Neuronal stem cell (in vitro differentiated cells): ENCODE measurements around the gene CARS2.

ENCODE experiments used
- DNase-seq: peaks from one replicate; pipeline ENCODE4 v3.0.0-alpha.2; 2013; ENCODE audit warnings: low spot score
- H2AFZ ChIP-seq: one replicate; pipeline ENCODE4 v1.6.1; 2013; ENCODE audit warnings: mild to moderate bottlenecking, low read length, inconsistent platforms
- H2AK5ac ChIP-seq: 2 replicates; pipeline ENCODE4 v1.6.1; 2013; ENCODE audit warnings: low read depth, mild to moderate bottlenecking, inconsistent platforms, low read length, moderate library complexity, mixed read lengths
- H2BK120ac ChIP-seq: 2 replicates; pipeline ENCODE4 v1.6.1; 2013; ENCODE audit warnings: low read depth, mild to moderate bottlenecking, inconsistent platforms, low read length, moderate library complexity, mixed read lengths
- H2BK12ac ChIP-seq: one replicate; pipeline ENCODE4 v1.6.1; 2013; ENCODE audit warnings: low read length, inconsistent platforms
- H2BK15ac ChIP-seq: 2 replicates; pipeline ENCODE4 v1.6.1; 2013; ENCODE audit warnings: mild to moderate bottlenecking, low read length, inconsistent platforms, mixed read lengths
- H2BK5ac ChIP-seq: one replicate; pipeline ENCODE4 v1.6.1; 2013; ENCODE audit warnings: inconsistent platforms, mild to moderate bottlenecking, low read length, moderate library complexity
- H3K14ac ChIP-seq: one replicate; pipeline ENCODE4 v1.6.1; 2013; ENCODE audit warnings: low read length, inconsistent platforms
- H3K18ac ChIP-seq: 2 replicates; pipeline ENCODE4 v1.6.1; 2013; ENCODE audit warnings: low read length, inconsistent platforms
- H3K23ac ChIP-seq: 2 replicates; pipeline ENCODE4 v1.6.1; 2013; ENCODE audit warnings: low read depth, mild to moderate bottlenecking, mixed read lengths, low read length, inconsistent platforms; ENCODE audit not compliant: poor library complexity
- H3K27ac ChIP-seq: replicated peaks from 3 replicates; pipeline ENCODE4 v1.5.1; 2013; ENCODE audit warnings: low read length, inconsistent platforms
- H3K27me3 ChIP-seq, 3 experiments: 2 replicates each; pipeline ENCODE4 v1.6.1; 2013; ENCODE audit warnings: low read length in 3 of 3, mild to moderate bottlenecking in 2 of 3, inconsistent platforms in 1 of 3, low read depth in 1 of 3, mixed read lengths in 1 of 3, moderate library complexity in 1 of 3; ENCODE audit not compliant: control insufficient read depth in 3 of 3, insufficient read depth in 3 of 3
- H3K36me3 ChIP-seq, 2 donors: replicated peaks in 1 of 2; 2 replicates each; pipeline ENCODE4 v1.6.1; 2013; ENCODE audit warnings: low read length in 2 of 2; ENCODE audit not compliant: control insufficient read depth in 2 of 2, insufficient read depth in 2 of 2
- H3K4ac ChIP-seq: 2 replicates; pipeline ENCODE4 v1.6.1; 2013; ENCODE audit warnings: inconsistent platforms, mild to moderate bottlenecking, low read length, moderate library complexity
- H3K4me1 ChIP-seq, 2 donors: 1 replicate in 1 of 2; 2 replicates in 1 of 2; pipeline ENCODE4 v1.6.1; 2013; ENCODE audit warnings: low read length in 2 of 2, low read depth in 1 of 2; ENCODE audit not compliant: control insufficient read depth in 2 of 2, insufficient read depth in 1 of 2
- H3K4me2 ChIP-seq: one replicate; pipeline ENCODE4 v1.6.1; 2013; ENCODE audit warnings: mild to moderate bottlenecking, low read length, inconsistent platforms; ENCODE audit not compliant: insufficient read depth, poor library complexity, severe bottlenecking
- H3K4me3 ChIP-seq, 2 donors: 2 replicates each; pipeline ENCODE4 v1.5.1; 2013; ENCODE audit warnings: low read length in 2 of 2, mild to moderate bottlenecking in 2 of 2, inconsistent platforms in 1 of 2, moderate library complexity in 1 of 2
- H3K79me1 ChIP-seq: one replicate; pipeline ENCODE4 v1.6.1; 2013; ENCODE audit warnings: low read depth, mild to moderate bottlenecking, inconsistent platforms, low read length, moderate library complexity
- H3K9ac ChIP-seq: one replicate; pipeline ENCODE4 v1.6.1; 2013; ENCODE audit warnings: mild to moderate bottlenecking, low read depth, low read length, inconsistent platforms; ENCODE audit not compliant: poor library complexity
- H3K9me3 ChIP-seq, 2 donors: replicated peaks in 1 of 2; 2 replicates each; pipeline versions ENCODE3 to v1.6.1; 2013; ENCODE audit warnings: low read length in 2 of 2, mild to moderate bottlenecking in 2 of 2, inconsistent platforms in 1 of 2, low read depth in 1 of 2, mixed read lengths in 1 of 2, moderate library complexity in 1 of 2; ENCODE audit not compliant: control insufficient read depth in 2 of 2, insufficient read depth in 1 of 2
- H4K8ac ChIP-seq: one replicate; pipeline ENCODE4 v1.6.1; 2013; ENCODE audit warnings: low read depth, mild to moderate bottlenecking, inconsistent platforms, low read length, moderate library complexity
- H4K91ac ChIP-seq: one replicate; pipeline ENCODE4 v1.6.1; 2013; ENCODE audit warnings: low read length, low read depth, mild to moderate bottlenecking, inconsistent platforms; ENCODE audit not compliant: poor library complexity
- WGBS, 2 donors: extraction: QIAGEN DNeasy Blood & Tissue Kit; methylation state at CpG; one replicate each; pipeline ENCODE4 v1.1.7; 2013; ENCODE audit warnings: missing lambda C conversion rate in 2 of 2, mixed read lengths in 1 of 2; ENCODE audit not compliant: insufficient read length in 2 of 2, insufficient replicate concordance in 1 of 2; ENCODE audit errors: extremely low coverage in 2 of 2; 5-methylcytosine and 5-hydroxymethylcytosine counted together

Gene CARS2

DNA sequence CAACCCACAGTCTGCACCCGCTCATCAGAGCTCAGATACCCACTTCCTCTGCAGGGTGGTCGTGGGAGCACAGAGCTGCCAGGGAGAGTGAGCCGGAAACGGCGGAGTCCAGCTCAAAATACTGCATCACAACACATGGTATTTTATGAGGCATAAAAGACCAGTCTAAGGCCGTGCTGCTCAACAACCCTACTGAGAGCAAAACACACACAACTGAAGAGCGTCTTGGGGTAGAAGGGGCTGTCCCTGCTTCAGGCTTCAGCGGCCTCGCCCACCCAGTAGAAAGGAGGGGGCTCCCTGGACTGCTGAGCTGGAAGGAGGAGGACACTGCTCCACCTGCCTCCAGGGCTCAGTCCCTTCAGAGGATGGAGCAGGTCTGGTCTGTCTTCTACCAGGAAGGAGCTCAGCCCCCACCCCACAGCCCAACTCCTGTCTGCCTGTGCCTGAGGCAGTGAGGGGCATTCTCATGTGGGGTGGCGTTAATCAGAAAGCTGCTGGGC is 53.6 kb downstream of the CARS2 start:
- Histone ChIP-seq H2BK15ac (no peak overlapping the region), H2AFZ (no peak overlapping the region), H3K9ac (no peak overlapping the region), H4K91ac (no peak overlapping the region), H2BK12ac (no peak overlapping the region), H3K18ac (peak overlapping the region; percentile 41), H3K14ac (no peak overlapping the region), H2BK120ac (no peak overlapping the region), H3K4ac (no peak overlapping the region), H3K27me3 (peaks cover 0 to 2% (median 0%) of the 10 kb centered on the region in 3 experiments), H3K23ac (peak overlapping the region; percentile 47), H3K9me3 (peaks cover 0 to 2% of the 10 kb centered on the region in 2 donors), H3K79me1 (peaks cover 2% of the 10 kb centered on the region), H3K4me1 (peaks cover 0 to 14% of the 10 kb centered on the region in 2 donors), H3K4me2 (no peak overlapping the region), H3K27ac (no peak overlapping the region), H4K8ac (no peak overlapping the region), H2AK5ac (peak overlapping the region; percentile 26), H2BK5ac (no peak overlapping the region), H3K4me3 (no peak overlapping the region), H3K36me3 (peaks cover 7 to 77% of the 10 kb centered on the region in 2 donors)
- no peak for DNase-seq
- WGBS, 2 donors: no CpG with 5 or more reads among the region's 10 CpGs

DNA sequence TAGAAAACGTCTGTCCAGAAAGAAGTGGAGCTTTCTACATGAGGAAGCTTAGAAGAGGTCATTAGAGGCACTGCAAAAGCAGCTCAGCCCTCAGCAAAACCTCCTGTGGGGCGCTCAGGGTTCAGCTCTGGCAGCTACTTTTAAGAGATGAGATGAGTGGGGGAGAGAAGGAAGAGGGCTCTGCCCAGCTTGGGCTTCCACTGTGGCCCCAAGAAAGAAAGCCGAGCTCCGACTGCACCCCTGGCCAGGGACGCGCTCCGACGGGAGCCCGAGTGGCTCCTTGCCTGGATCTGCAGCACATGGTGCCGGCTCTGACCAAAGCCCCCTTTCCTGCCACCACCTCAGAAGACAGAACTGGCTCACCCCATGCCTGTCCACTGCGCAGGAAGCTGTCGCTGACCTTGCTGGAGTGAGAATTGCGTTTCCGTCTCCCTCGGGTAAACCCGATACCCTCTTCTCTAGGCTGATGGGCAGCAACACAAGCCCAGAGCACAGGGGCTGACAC is 54.1 kb downstream of the CARS2 start:
- no peak overlapping the region for H3K4me3 ChIP-seq
- H2AK5ac ChIP-seq: no peak overlapping the region
- no peak for DNase-seq
- H2BK5ac ChIP-seq: no peak overlapping the region
- no peak overlapping the region for H3K27ac ChIP-seq
- no peak overlapping the region for H2BK12ac ChIP-seq
- H2AFZ ChIP-seq: no peak overlapping the region
- peaks cover 7 to 78% of the 10 kb centered on the region in 2 donors for H3K36me3 ChIP-seq
- no CpG with 5 or more reads among the region's 16 CpGs for WGBS, 2 donors
- H3K4me2 ChIP-seq: no peak overlapping the region
- no peaks in the 10 kb centered on the region for H3K9me3 ChIP-seq
- peak overlapping the region; percentile 67 for H3K18ac ChIP-seq
- no peak overlapping the region for H3K9ac ChIP-seq
- H2BK15ac ChIP-seq: no peak overlapping the region
- no peak overlapping the region for H3K14ac ChIP-seq
- H4K8ac ChIP-seq: no peak overlapping the region
- H4K91ac ChIP-seq: no peak overlapping the region
- peaks cover 2% of the 10 kb centered on the region for H3K79me1 ChIP-seq
- H3K23ac ChIP-seq: no peak overlapping the region
- H3K27me3 ChIP-seq: peaks cover 0 to 2% (median 0%) of the 10 kb centered on the region in 3 experiments
- peaks cover 0 to 14% of the 10 kb centered on the region in 2 donors for H3K4me1 ChIP-seq
- H3K4ac ChIP-seq: no peak overlapping the region
- no peak overlapping the region for H2BK120ac ChIP-seq

DNA sequence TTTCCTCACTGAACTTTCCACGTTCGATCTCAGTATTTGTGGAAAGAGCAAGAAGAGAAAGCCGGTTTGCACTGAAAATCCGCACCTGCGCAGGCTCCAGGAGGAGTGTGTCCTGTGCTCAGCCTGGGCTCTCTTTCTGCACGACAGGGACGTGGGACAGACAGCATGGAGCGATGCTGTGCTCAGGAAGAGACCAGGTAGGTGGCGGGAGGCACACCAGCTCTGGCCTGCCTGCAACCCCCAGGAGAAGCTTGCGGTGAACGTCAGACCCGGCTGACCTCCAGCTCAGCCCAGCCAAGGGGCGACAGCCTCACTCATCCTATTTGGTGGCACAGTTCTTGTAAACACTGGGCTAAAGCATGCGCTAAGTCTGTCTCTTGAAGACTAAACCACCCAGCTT is 54.6 kb downstream of the CARS2 start:
- Histone ChIP-seq H3K4me3 (no peak overlapping the region), H2AK5ac (no peak overlapping the region), H2BK120ac (no peak overlapping the region), H3K27ac (no peak overlapping the region), H3K27me3 (peaks cover 0 to 2% (median 0%) of the 10 kb centered on the region in 3 experiments), H4K91ac (no peak overlapping the region), H3K4me1 (peaks cover 0 to 14% of the 10 kb centered on the region in 2 donors), H2BK15ac (no peak overlapping the region), H3K9ac (no peak overlapping the region), H3K9me3 (no peaks in the 10 kb centered on the region), H2BK5ac (no peak overlapping the region), H3K18ac (no peak overlapping the region), H3K79me1 (peaks cover 2% of the 10 kb centered on the region), H3K4me2 (no peak overlapping the region), H2BK12ac (no peak overlapping the region), H3K4ac (no peak overlapping the region), H3K23ac (no peak overlapping the region), H2AFZ (no peak overlapping the region), H3K14ac (no peak overlapping the region), H4K8ac (no peak overlapping the region), H3K36me3 (peaks cover 7 to 82% of the 10 kb centered on the region in 2 donors)
- no peak for DNase-seq
- WGBS, 2 donors: no CpG with 5 or more reads among the region's 14 CpGs

DNA sequence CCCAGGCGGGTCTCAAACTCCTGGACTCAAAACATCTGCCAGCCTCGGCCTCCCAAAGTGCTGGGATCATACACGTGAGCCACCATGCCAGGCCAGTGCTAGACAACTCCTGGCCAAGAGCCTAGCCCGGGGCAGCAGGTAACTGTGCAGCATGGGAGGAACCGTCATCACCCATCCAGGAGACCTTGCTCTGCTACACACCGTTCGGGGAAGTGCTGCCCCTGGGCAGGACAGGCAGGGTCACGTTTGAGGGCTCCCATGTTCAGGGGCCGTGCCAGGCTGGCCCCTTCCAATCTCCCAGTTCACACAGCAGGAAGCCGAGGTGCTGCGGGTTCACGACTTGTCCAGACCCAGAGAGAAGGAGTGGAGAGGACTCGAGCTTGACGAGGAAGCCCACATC is 55.5 kb downstream of the CARS2 start:
- no peak overlapping the region for H2BK15ac ChIP-seq
- H2AK5ac ChIP-seq: no peak overlapping the region
- no peak for DNase-seq
- H3K79me1 ChIP-seq: peaks cover 2% of the 10 kb centered on the region
- no peak overlapping the region for H2BK5ac ChIP-seq
- H2AFZ ChIP-seq: no peak overlapping the region
- H4K8ac ChIP-seq: no peak overlapping the region
- no CpG with 5 or more reads among the region's 14 CpGs for WGBS, 2 donors
- H3K9ac ChIP-seq: no peak overlapping the region
- H3K18ac ChIP-seq: peak overlapping the region; percentile 15
- H3K4me1 ChIP-seq: peaks cover 0 to 14% of the 10 kb centered on the region in 2 donors
- no peaks in the 10 kb centered on the region for H3K9me3 ChIP-seq
- no peak overlapping the region for H3K4ac ChIP-seq
- no peak overlapping the region for H3K4me2 ChIP-seq
- H2BK12ac ChIP-seq: no peak overlapping the region
- peaks cover 0 to 2% (median 0%) of the 10 kb centered on the region in 3 experiments for H3K27me3 ChIP-seq
- no peak overlapping the region for H3K27ac ChIP-seq
- no peak overlapping the region for H3K23ac ChIP-seq
- no peak overlapping the region for H3K14ac ChIP-seq
- H3K4me3 ChIP-seq: no peak overlapping the region
- H3K36me3 ChIP-seq: peaks cover 7 to 85% of the 10 kb centered on the region in 2 donors
- H4K91ac ChIP-seq: no peak overlapping the region
- no peak overlapping the region for H2BK120ac ChIP-seq
